LNCaP clone FGC (cell line): ENCODE results near the gene BTBD9.

Experiments used
- DNase-seq: peaks from one replicate; pipeline ENCODE4 v3.0.0-alpha.2; 2011; ENCODE audit warnings: low read depth
- H3K4me3 ChIP-seq: 2 replicates; pipeline ENCODE4 v1.5.1; 2011; ENCODE audit warnings: mild to moderate bottlenecking, low read depth, low read length, control low read depth
- TF ChIP-seq, protein P1 (sequence below): IDR thresholded peaks from 2 replicates; pipeline ENCODE4 v1.5.1; 2012; ENCODE audit warnings: mild to moderate bottlenecking; ENCODE audit not compliant: control insufficient read depth, insufficient read depth; ENCODE audit errors: extremely low read depth

BTBD9 gene

GRCh38 chr6:38588631-38589366 lies 50.9 kb downstream of the BTBD9 start:
- DNase-seq: no peak
- TF ChIP-seq, protein P1, sequence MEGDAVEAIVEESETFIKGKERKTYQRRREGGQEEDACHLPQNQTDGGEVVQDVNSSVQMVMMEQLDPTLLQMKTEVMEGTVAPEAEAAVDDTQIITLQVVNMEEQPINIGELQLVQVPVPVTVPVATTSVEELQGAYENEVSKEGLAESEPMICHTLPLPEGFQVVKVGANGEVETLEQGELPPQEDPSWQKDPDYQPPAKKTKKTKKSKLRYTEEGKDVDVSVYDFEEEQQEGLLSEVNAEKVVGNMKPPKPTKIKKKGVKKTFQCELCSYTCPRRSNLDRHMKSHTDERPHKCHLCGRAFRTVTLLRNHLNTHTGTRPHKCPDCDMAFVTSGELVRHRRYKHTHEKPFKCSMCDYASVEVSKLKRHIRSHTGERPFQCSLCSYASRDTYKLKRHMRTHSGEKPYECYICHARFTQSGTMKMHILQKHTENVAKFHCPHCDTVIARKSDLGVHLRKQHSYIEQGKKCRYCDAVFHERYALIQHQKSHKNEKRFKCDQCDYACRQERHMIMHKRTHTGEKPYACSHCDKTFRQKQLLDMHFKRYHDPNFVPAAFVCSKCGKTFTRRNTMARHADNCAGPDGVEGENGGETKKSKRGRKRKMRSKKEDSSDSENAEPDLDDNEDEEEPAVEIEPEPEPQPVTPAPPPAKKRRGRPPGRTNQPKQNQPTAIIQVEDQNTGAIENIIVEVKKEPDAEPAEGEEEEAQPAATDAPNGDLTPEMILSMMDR: no peak
- H3K4me3 ChIP-seq: no peak overlapping the region

DNA sequence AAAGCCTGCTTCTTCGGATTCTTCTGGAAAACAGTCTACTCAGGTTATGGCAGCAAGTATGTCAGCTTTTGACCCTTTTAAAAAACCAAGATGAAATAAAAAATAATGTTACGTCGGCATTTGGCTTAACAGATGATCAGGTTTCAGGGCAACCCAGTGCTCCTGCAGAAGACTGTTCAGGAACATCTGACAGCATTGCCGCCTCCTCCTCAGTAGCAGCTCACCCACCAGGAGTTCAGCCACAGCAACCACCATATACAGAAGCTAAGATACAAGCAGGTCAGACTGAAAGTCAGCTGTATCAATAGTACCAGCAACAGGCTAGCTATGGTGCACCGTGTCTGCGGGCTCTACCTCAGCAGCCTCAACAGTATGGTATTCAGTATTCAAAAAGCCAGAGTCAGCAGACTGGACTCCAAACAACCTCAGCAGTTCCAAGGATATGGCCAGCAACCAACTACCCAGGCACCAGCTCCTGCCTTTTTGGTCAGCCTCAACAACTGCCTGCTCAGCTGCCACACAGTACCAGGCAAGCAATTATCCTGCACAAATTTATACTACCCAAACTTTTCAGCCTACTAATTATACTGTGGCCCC lies 51.9 kb downstream of the BTBD9 start:
- TF ChIP-seq, protein P1: no peak
- no peak for DNase-seq
- H3K4me3 ChIP-seq: no peak overlapping the region

- TF ChIP-seq, protein P1: no peak
- no peak for DNase-seq
- H3K4me3 ChIP-seq: no peak overlapping the region
Observed at GRCh38 chr6:38586992-38587391, 52.7 kb downstream of the BTBD9 start.

DNA sequence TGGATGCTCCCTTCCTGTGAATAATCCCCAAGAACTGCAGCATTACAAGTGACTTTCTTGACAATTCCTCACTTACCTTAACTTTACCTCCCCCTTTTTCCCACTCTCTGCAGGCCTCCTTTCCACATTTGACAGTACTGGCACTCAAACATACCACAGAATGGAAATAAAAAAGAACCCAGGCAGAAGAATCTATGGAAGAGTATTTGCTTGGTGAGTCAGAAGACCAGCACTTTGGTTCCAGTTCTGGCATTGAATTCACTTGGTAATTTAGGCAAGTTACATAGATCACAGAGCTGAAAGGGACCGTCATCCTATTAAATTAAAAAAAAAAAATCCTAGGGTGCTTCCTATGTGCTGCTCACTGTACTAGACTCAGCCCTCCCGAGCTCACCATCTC lies 55.0 kb downstream of the BTBD9 start:
- TF ChIP-seq, protein P1: no peak
- H3K4me3 ChIP-seq: no peak overlapping the region
- no peak for DNase-seq

DNA sequence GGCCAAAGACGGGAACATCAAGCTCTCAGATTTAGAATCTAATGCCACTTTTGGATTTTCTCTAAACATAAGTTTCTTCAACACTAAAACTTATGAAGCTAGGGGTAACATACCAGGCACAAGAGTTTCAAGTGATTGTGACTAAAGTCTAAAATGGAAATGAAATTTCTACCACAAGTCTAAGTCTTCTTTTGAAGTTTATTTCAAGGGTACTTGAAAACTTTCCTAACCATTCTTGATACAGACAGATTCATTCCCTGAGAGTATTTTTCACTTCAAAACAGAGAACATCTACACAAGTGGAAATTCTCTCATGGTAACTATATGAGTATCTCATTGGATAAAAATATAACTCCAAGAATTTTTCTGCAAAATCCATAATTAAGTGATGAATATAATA lies 56.2 kb downstream of the BTBD9 start:
- no peak for DNase-seq
- TF ChIP-seq, protein P1: no peak

GRCh38 chr6:38580030-38580429 lies 59.7 kb downstream of the BTBD9 start:
- no peak for DNase-seq
- H3K4me3 ChIP-seq: no peak overlapping the region
- TF ChIP-seq, protein P1: no peak

More for the DNA sequence above, 56.2 kb downstream of the BTBD9 start:
- no peak overlapping the region for H3K4me3 ChIP-seq
